SK-N-SH treated with all-trans-retinoic acid at 6 μM for 48 hours (cell line): Measurements from ENCODE around the gene NTN5.
A peak's percentile ranks its signal among the peaks of the same experiment; 100 is the strongest.

Source experiments
- ATAC-seq: fragments of 200-7000 bp; cut with Tn5 transposase; 3 replicates; pipeline ENCODE4 v1.9.1; 2020; ENCODE audit warnings: mild to moderate bottlenecking, moderate library complexity
- BACH2 ChIP-seq: fragments of 250-450 bp; sonication (Bioruptor Pico); IDR thresholded peaks from 2 replicates; pipeline ENCODE4 v1.9.0; 2021; ENCODE audit warnings: mild to moderate bottlenecking, borderline replicate concordance
- CSDC2 ChIP-seq: fragments of 250-450 bp; sonication (Bioruptor Pico); IDR thresholded peaks from 2 replicates; pipeline ENCODE4 v1.5.0; 2020; ENCODE audit warnings: mild to moderate bottlenecking, moderate library complexity
- GLIS3 ChIP-seq: fragments of 250-450 bp; sonication (Bioruptor Pico); IDR thresholded peaks from 2 replicates; pipeline ENCODE4 v1.5.0; 2020; ENCODE audit warnings: mild to moderate bottlenecking, moderate library complexity
- ISL1 ChIP-seq: fragments of 250-450 bp; sonication (Bioruptor Pico); IDR thresholded peaks from 2 replicates; pipeline ENCODE4 v2.1.2; 2022; ENCODE audit warnings: mild to moderate bottlenecking, moderate library complexity
- PPARA ChIP-seq: fragments of 250-450 bp; sonication (Bioruptor Pico); IDR thresholded peaks from 2 replicates; pipeline ENCODE4 v1.5.0; 2020; ENCODE audit warnings: mild to moderate bottlenecking, borderline replicate concordance
- RARB ChIP-seq: fragments of 250-450 bp; sonication (Bioruptor Pico); IDR thresholded peaks from 2 replicates; pipeline ENCODE4 v1.8.0; 2021; ENCODE audit warnings: mild to moderate bottlenecking, moderate library complexity
- SNAI2 ChIP-seq: fragments of 250-450 bp; sonication (Bioruptor Pico); IDR thresholded peaks from 2 replicates; pipeline ENCODE4 v1.5.0; 2020; ENCODE audit warnings: mild to moderate bottlenecking, moderate library complexity
- TOX ChIP-seq: fragments of 250-450 bp; sonication (Bioruptor Pico); IDR thresholded peaks from 2 replicates; pipeline ENCODE4 v1.8.0; 2021; ENCODE audit warnings: mild to moderate bottlenecking, moderate library complexity, borderline replicate concordance
- ZC3H10 ChIP-seq: fragments of 250-450 bp; sonication (Bioruptor Pico); IDR thresholded peaks from 2 replicates; pipeline ENCODE4 v1.5.1; 2021; ENCODE audit warnings: mild to moderate bottlenecking, moderate library complexity
- ZFP3 ChIP-seq: fragments of 250-450 bp; sonication (Bioruptor Pico); IDR thresholded peaks from 2 replicates; pipeline ENCODE4 v1.5.0; 2020; ENCODE audit warnings: mild to moderate bottlenecking, moderate library complexity
- ZFP30 ChIP-seq: fragments of 450-650 bp; formaldehyde crosslinking; IDR thresholded peaks from 2 replicates; pipeline ENCODE4 v1.5.0; 2022; ENCODE audit warnings: mild to moderate bottlenecking, moderate library complexity
- ZNF565 ChIP-seq: fragments of 450-650 bp; formaldehyde crosslinking; conservative IDR thresholded peaks from 2 replicates; pipeline ENCODE4 v1.5.0; 2020; ENCODE audit warnings: low read depth, mild to moderate bottlenecking, moderate library complexity
- ZNF70 ChIP-seq: fragments of 450-650 bp; formaldehyde crosslinking; IDR thresholded peaks from 2 replicates; pipeline ENCODE4 v1.5.0; 2020; ENCODE audit warnings: mild to moderate bottlenecking, moderate library complexity
- ZNF8 ChIP-seq: fragments of 450-650 bp; formaldehyde crosslinking; IDR thresholded peaks from 2 replicates; pipeline ENCODE4 v1.5.0; 2020; ENCODE audit warnings: mild to moderate bottlenecking, moderate library complexity
- TF ChIP-seq, protein P1 (sequence below): fragments of 250-450 bp; sonication (Bioruptor Pico); IDR thresholded peaks from 2 replicates; pipeline ENCODE4 v1.8.0; 2021; ENCODE audit warnings: low read depth, mild to moderate bottlenecking, moderate library complexity, borderline replicate concordance
- TF ChIP-seq, protein P2 (sequence below): fragments of 250-450 bp; sonication (Bioruptor Pico); IDR thresholded peaks from 2 replicates; pipeline ENCODE4 v1.8.0; 2020; ENCODE audit warnings: mild to moderate bottlenecking, moderate library complexity, borderline replicate concordance
- TF ChIP-seq, protein P3 (sequence below): fragments of 250-450 bp; sonication (Bioruptor Pico); IDR thresholded peaks from 2 replicates; pipeline ENCODE4 v1.5.1; 2020; ENCODE audit warnings: low read depth, mild to moderate bottlenecking, moderate library complexity

The NTN5 gene

DNA sequence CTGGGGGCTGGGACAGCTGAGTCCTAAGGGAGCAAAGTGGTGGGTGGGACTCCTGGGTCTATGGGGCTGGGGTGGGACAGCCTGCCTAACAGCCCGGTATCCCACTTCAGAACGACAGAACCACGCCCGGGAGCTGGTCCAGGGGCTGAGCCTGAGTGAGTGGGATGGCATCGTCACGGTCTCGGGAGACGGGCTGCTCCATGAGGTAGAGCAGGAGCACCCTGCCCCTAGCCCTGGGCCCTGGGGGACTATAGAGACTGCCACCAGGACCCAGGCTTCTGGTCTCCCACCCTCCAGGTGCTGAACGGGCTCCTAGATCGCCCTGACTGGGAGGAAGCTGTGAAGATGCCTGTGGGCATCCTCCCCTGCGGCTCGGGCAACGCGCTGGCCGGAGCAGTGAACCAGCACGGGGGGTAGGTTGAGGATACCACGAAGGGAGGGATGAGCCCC, 44.9 kb downstream of the NTN5 start (continued):
- no peak for TF ChIP-seq ISL1 (CRISPR knock-in tag)

- no peak for ATAC-seq
- TF ChIP-seq ZC3H10 (CRISPR knock-in tag) (no peak), ZNF8 (CRISPR knock-in tag) (no peak)
Observed at GRCh38 chr19:48627201-48627864, 45.5 kb downstream of the NTN5 start.

DNA sequence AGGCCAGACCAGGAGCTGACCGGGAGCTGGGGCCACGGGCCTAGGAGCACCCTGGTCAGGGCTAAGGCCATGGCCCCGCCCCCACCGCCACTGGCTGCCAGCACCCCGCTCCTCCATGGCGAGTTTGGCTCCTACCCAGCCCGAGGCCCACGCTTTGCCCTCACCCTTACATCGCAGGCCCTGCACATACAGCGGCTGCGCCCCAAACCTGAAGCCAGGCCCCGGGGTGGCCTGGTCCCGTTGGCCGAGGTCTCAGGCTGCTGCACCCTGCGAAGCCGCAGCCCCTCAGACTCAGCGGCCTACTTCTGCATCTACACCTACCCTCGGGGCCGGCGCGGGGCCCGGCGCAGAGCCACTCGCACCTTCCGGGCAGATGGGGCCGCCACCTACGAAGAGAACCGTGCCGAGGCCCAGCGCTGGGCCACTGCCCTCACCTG, 46.9 kb downstream of the NTN5 start:
- TF ChIP-seq PPARA (CRISPR knock-in tag): no peak
- TF ChIP-seq, all 23 proteins: peak for 0
- ATAC-seq: no peak

GRCh38 chr19:48624791-48625723, 47.8 kb downstream of the NTN5 start:
- ATAC-seq: no peak
- TF ChIP-seq, protein P1, sequence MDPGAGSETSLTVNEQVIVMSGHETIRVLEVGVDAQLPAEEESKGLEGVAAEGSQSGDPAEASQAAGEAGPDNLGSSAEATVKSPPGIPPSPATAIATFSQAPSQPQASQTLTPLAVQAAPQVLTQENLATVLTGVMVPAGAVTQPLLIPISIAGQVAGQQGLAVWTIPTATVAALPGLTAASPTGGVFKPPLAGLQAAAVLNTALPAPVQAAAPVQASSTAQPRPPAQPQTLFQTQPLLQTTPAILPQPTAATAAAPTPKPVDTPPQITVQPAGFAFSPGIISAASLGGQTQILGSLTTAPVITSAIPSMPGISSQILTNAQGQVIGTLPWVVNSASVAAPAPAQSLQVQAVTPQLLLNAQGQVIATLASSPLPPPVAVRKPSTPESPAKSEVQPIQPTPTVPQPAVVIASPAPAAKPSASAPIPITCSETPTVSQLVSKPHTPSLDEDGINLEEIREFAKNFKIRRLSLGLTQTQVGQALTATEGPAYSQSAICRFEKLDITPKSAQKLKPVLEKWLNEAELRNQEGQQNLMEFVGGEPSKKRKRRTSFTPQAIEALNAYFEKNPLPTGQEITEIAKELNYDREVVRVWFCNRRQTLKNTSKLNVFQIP (CRISPR knock-in tag): no peak
- no peak for TF ChIP-seq CSDC2
- TF ChIP-seq ZNF565: no peak
- no peak for TF ChIP-seq BACH2
- no peak for TF ChIP-seq PPARA (CRISPR knock-in tag)
- TF ChIP-seq, protein P2, sequence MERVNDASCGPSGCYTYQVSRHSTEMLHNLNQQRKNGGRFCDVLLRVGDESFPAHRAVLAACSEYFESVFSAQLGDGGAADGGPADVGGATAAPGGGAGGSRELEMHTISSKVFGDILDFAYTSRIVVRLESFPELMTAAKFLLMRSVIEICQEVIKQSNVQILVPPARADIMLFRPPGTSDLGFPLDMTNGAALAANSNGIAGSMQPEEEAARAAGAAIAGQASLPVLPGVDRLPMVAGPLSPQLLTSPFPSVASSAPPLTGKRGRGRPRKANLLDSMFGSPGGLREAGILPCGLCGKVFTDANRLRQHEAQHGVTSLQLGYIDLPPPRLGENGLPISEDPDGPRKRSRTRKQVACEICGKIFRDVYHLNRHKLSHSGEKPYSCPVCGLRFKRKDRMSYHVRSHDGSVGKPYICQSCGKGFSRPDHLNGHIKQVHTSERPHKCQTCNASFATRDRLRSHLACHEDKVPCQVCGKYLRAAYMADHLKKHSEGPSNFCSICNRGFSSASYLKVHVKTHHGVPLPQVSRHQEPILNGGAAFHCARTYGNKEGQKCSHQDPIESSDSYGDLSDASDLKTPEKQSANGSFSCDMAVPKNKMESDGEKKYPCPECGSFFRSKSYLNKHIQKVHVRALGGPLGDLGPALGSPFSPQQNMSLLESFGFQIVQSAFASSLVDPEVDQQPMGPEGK (CRISPR knock-in tag): no peak
- TF ChIP-seq RARB: no peak
- no peak for TF ChIP-seq ZFP3 (CRISPR knock-in tag)
- TF ChIP-seq ZNF70: no peak
- no peak for TF ChIP-seq TOX (CRISPR knock-in tag)
- TF ChIP-seq ZC3H10 (CRISPR knock-in tag): no peak
- TF ChIP-seq GLIS3 (CRISPR knock-in tag): no peak

DNA sequence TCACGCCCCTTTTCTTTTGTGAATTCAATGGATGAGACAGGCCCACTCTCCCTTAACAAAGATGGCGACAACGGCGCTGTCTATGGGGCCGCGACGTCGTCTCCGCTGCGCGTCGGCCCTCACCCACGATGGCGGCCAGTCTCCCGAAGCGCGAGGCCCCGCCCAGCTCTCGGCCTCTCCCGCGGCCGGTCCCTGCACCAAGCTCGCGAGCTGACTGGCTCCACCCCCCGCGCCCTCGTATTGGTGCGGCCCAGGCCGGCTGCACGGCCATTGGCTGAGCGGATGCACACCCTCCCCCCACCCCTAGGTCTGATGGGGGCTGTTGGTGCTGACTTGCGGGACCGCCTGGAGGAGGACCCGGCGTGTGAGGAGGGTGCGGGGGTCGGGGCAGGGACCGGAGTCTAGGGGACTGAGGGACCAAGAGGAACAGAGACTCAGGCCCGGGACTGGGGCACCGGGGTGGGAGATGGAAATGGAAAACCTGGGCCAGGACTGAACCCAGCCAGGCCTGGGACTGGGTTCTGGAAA, 48.7 kb downstream of the NTN5 start:
- peak; percentile 88 for ATAC-seq
- TF ChIP-seq GLIS3 (CRISPR knock-in tag): no peak
- TF ChIP-seq SNAI2 (CRISPR knock-in tag): no peak
- TF ChIP-seq, protein P2 (CRISPR knock-in tag): no peak
- no peak for TF ChIP-seq ZC3H10 (CRISPR knock-in tag)
- TF ChIP-seq, protein P3, sequence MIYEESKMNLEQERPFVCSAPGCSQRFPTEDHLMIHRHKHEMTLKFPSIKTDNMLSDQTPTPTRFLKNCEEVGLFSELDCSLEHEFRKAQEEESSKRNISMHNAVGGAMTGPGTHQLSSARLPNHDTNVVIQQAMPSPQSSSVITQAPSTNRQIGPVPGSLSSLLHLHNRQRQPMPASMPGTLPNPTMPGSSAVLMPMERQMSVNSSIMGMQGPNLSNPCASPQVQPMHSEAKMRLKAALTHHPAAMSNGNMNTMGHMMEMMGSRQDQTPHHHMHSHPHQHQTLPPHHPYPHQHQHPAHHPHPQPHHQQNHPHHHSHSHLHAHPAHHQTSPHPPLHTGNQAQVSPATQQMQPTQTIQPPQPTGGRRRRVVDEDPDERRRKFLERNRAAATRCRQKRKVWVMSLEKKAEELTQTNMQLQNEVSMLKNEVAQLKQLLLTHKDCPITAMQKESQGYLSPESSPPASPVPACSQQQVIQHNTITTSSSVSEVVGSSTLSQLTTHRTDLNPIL: no peak
- no peak for TF ChIP-seq ZNF70
- TF ChIP-seq BACH2: no peak
- no peak for TF ChIP-seq ZNF565
- TF ChIP-seq ZNF8 (CRISPR knock-in tag): no peak
- no peak for TF ChIP-seq ZFP30 (CRISPR knock-in tag)
- TF ChIP-seq RARB: no peak
- no peak for TF ChIP-seq ISL1 (CRISPR knock-in tag)
- no peak for TF ChIP-seq ZFP3 (CRISPR knock-in tag)
- TF ChIP-seq, protein P1 (CRISPR knock-in tag): no peak
